GM12872 (cell line): Measurements from ENCODE around the gene GSG1L2.

ENCODE experiments used
- TF ChIP-seq, protein P1 (sequence below): IDR thresholded peaks from 3 replicates; pipeline ENCODE4 v1.5.1; 2011; ENCODE audit warnings: low read depth, mild to moderate bottlenecking, low read length, moderate library complexity; ENCODE audit not compliant: insufficient read depth

The GSG1L2 gene

DNA sequence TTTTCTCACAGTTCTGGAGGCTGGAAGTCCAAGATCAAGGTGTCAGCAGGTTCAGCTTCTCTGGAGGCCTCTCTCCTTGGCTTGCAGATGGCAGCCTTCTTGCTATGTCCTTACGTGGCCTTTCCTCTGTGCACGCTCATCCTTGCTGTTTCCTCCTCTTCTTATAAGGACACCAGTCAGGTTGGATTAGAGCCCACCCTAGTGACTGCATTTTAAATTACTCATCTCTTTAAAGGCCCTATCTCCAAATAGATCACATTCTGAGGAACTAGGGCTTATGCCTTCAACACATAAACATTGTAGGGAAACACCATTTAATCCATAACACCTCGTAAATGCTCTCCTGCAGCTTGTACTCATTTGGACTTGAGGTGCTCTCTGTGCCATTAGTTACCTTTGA, 66.8 kb downstream of the GSG1L2 start:
- TF ChIP-seq, protein P1, sequence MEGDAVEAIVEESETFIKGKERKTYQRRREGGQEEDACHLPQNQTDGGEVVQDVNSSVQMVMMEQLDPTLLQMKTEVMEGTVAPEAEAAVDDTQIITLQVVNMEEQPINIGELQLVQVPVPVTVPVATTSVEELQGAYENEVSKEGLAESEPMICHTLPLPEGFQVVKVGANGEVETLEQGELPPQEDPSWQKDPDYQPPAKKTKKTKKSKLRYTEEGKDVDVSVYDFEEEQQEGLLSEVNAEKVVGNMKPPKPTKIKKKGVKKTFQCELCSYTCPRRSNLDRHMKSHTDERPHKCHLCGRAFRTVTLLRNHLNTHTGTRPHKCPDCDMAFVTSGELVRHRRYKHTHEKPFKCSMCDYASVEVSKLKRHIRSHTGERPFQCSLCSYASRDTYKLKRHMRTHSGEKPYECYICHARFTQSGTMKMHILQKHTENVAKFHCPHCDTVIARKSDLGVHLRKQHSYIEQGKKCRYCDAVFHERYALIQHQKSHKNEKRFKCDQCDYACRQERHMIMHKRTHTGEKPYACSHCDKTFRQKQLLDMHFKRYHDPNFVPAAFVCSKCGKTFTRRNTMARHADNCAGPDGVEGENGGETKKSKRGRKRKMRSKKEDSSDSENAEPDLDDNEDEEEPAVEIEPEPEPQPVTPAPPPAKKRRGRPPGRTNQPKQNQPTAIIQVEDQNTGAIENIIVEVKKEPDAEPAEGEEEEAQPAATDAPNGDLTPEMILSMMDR, result no peak
